ENCODE results near the gene NDUFB2.
"Not testable (repeated sequence)": the region's sequence is repeated elsewhere in the genome, so short reads cannot be mapped to it uniquely, and the experiment has no call there.

The NDUFB2 gene

DNA sequence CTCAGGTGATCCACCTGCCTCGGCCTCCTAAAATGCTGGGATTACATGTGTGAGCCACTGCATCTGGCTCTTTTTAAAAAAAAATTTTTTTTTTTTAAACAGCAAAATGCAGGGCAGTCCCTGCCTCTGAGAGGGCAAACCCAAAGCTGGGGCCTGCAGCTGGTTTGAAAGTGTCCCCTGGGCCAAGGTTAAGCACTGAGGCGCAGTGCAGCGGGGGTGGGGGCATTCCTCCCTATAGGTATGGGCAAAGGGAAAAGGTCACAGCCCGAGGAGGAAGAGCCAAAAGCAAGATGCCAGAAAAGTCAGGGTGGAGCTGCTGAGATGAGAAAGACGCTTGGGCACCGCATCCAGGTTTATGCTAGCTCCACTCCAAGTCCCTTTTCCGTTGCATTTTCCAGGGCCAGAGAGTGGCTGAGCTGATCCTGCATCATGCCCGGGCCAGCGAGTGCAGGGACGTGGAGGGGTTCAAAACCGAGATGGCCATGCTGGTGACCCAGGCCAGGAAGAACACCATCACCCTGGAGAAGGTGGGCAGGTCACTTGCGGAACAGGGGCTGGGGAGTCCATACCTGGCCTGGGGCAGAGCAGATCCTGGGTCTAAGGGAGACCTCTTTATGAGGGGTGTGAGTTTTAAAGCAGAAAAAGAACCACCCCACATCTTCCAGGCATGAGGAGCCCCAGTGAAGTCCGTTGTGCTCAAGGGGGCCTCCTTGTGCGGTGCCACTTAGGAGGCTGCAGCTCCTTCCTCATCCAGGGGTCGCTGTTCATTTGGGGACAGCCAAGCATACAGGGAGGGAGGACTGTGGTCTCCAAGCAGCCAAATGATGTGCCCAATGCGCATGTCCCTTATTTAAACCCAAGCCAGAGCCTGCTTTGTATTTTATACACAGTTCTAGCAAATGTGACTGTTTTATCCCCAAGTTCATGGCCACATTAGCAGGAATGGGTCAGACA is 7.0 kb upstream of the NDUFB2 start:
- no peak for DNase-seq (ENCODE audit: low read depth in 2 of 2)

DNA sequence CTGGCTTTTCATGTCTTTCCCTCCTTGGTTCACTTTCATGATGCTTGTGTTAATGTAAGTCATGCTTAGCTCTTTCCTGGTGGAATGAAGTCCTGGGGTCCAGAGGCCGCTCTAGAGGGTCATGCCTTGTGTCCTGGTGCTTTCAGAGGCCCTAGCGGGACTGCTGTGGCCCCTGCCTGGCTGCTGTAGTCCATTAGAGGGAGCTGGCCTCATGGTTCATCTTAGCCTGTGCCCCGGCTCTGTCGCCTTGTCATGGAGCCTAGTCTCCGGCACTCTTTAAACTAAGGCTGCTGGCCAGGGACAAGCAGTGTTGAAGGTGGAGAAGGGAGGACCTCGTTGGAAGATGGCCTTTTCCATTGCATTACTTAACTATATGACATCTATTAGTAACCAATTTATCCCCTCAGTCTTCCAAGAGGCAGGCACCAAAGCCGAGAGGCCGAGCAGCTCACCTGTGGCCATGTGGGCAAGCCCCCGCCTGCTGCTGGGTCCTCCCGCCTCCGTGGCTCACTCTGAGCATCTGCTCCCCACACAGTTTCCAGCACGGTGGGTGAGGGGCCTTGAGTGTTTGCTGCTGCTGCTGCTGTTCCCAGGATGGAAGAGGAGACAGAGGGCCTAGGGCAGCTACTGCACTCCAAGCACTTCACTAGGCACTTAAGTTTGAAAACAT is 5.0 kb upstream of the NDUFB2 start:
- DNase-seq (ENCODE audit: low read depth in 2 of 2): no peak

DNA sequence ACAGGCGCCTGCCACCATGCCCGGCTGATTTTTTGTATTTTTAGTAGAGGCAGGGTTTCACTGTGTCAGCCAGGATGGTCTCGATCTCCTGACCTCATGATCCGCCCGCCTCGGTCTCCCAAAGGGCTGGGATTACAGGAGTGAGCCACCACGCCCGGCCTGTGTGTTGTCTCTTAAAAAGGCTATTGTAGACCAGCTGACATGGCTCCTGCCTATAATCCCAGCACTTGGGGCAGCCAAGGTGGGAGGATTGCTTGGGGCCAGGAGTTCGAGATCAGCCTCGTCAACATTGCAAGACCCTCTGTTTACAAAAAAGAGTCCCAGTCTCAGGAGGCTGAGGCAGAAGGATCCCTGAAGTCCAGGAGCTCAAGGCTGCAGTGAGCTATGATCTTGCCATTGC is 2.7 kb upstream of the NDUFB2 start:
- not testable (repeated sequence) for DNase-seq (ENCODE audit: low read depth in 2 of 2)

DNA sequence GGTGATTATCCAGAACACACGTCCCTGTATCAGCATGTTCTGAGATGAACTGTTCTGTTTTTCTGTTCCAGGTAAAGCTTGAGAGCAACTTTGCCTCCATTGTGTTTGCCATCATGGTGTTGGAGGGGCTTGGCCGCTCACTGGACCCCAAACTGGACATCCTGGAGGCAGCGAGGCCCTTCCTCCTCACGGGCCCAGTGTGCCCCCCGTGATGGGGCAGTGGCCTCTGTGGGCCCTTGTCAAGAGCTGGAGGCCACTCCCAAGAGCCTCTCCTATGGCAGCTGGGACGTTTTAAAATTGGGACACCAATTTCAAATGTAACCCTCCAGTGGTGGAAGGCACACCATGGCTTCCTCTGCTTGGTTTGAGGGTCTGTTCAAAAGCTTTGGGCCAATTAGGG is 1.9 kb upstream of the NDUFB2 start:
- DNase-seq (ENCODE audit: low read depth in 2 of 2): no peak

DNA sequence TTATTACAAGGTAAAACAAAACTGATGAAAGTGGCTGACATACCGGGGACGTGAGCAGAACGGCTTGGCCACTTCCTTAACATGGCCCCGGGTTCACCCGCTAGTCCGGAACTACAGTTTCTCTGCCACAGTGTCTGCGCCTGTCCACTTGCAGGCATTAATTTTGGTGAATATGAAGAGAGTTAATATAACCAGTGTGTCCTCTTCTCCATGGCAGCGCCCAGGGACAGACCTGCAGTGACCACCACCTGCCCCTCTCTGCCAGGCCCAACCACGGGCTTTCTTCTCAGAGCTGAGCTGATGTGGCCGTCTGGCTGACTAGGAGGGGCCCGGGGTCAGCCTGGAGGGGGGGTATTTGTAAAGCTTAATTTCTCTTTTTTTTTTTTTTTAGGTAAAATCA is 1.1 kb upstream of the NDUFB2 start:
- DNase-seq (ENCODE audit: low read depth in 2 of 2): no peak

DNA sequence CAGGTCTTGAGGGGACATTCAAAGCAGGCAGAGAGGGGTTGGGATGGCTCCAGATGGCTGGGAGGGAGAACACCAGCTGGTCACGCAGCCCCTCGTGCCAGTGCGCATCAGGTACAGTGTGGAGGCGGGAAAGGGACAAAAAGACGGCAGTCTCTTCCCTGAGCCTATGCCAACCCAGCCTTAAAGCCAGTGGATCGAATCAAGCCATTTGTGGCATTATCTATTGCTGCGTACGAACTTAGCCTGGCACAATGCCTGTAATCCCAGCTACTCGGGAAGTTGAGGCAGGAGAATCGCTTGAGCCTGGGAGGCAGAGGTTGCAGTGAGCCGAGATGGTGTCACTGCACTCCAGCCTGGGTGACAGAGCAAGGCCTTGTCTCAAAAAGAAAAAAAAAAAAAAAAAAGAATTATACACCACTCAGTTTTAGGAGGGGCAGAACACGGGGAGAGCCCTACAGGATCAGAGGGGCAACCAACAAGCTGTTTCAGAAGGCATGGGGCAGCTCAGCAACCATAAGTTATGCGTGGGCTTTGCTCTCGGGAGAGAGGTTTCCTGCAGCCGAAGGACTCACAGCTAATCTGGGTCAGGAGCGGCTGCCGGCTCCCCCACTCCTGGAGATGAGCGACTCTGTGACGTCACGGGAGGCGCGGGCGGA is 356 bp upstream of the NDUFB2 start:
- DNase-seq (ENCODE audit: low read depth in 2 of 2): peak; percentile 90 to 92

DNA sequence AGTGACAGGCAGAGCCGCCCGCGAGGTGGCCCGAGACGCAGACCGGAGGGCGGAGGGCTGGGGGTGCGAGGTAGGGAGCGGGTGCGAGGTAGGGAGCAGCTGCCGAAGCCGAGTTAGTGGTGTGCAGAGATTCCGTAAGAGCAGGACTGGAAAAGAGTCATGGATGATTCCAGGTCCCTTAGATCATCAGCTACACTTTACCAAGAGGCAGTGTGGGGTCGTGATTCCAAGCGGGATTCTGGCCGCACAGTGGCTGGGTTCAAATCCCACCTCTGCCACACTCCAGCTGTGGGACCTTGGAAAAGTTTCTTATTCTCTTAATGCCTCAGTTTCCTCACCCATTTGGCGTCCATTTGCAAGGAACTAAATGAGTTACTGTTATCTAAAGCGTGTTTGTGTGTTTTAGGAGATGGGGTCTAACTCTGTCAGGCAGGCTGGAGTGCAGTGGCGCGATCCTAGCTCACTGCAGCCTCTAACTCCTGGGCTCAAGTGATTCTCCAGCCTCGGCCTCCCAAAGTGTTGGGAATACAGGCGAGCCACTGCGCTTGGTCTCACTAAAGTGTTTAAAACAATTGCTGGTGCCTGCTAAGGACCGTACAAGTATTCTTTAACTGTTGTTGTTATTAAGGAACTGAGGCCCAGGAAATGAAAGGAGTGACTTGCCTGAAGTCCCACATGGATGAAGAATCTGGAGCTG is 1.1 kb downstream of the NDUFB2 start:
- no peak for DNase-seq (ENCODE audit: low read depth in 2 of 2)

DNA sequence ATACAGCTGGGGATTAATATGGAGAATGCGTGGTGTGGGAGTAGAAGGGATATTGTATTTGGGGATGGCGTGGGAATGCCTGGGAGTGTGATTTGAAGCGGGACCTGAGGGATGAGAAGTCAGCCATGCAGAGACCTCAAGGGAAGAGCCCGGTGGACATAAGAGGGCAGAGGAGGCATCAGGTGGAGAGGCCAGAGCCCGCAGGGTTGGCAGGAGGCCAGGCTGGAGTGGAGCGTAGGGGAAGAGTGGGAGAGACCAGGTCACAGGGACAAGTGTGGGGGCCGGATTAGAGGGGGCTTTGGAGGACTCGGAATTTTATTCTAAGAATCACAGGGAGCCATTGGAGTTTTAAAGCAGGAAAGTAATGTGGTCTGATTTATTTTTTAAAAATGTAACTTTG is 2.0 kb downstream of the NDUFB2 start:
- DNase-seq (ENCODE audit: low read depth in 2 of 2): no peak

DNA sequence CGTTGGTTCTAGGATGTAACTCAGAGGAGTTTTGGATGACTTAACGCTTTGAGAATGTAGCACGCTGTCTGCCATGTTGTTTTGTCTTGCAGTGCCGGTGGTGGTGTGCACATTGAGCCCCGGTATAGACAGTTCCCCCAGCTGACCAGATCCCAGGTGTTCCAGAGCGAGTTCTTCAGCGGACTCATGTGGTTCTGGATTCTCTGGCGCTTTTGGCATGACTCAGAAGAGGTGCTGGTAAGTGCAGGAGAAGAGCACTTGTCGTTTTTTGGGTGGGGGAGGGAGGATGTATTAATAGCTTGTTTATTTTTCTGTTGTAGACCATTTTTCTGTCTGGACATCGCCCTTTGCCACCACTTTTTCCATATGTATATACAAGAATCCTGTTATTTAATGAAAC is 6.3 kb downstream of the NDUFB2 start:
- no peak for DNase-seq (ENCODE audit: low read depth in 2 of 2)

DNA sequence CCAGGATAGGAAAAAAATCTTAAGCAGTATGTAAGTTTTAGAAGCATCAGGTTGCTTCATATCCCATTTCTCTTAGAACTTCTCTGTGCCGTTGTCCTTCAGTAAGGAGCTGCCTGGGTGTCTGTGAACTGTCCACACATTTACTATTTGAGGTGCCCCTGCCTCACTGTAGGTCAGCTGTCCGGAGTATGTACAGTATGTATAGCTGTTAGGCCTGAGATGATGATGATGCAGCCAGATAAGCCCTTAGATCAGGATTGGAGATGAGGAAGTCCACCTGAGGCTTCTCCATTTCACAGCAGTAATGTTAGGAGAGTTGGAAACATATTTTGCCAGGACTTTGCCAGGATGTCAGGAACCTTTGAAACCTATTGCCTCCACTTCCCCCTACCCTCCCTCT is 7.7 kb downstream of the NDUFB2 start:
- DNase-seq (ENCODE audit: low read depth in 2 of 2): no peak

DNA sequence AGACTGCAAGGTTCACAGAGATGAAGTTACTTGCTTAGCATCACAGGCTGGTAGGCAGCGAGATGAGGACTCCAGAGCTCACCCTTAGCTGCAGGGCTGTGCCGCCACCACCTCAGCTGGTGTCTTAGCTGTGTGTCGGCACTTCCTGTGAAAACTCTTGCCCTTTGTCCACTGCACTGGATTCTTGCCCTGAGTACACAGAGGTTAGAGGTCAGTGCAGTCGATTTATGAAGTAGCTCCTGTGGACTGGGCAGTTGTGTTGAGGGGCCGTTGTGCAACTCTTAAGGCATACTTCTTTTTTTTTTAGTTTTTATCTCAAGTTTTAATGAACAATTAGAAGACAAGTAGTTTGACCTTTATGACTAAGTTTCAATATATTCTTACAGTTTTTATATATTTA is 10.6 kb downstream of the NDUFB2 start:
- no peak for DNase-seq (ENCODE audit: low read depth in 2 of 2)

DNA sequence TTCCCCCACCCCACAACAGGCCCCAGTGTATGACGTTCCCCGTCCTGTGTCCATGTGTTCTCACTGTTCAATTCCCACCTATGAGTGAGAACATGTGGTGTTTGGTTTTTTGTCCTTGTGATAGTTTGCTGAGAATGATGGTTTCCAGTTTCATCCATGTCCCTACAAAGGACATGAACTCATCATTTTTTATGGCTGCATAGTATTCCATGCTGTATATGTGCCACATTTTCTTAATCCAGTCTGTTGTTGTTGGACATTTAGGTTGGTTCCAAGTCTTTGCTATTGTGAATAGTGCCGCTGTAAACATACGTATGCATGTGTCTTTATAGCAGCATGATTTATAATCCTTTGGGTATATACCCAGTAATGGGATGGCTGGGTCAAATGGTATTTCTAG is 12.3 kb downstream of the NDUFB2 start:
- DNase-seq (ENCODE audit: low read depth in 2 of 2): not testable (repeated sequence)

DNA sequence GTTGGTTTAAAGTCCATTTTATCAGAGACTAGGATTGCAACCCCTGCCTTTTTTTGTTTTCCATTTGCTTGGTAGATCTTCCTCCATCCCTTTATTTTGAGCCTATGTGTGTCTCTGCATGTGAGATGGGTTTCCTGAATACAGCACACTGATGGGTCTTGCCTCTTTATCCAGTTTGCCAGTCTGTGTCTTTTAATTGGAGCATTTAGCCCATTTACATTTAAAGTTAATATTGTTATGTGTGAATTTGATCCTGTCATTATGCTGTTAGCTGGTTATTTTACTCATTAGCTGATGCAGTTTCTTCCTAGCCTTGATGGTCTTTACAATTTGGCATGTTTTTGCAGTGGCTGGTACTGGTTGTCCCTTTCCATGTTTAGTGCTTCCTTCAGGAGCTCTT is 15.9 kb downstream of the NDUFB2 start:
- not testable (repeated sequence) for DNase-seq (ENCODE audit: low read depth in 2 of 2)

DNA sequence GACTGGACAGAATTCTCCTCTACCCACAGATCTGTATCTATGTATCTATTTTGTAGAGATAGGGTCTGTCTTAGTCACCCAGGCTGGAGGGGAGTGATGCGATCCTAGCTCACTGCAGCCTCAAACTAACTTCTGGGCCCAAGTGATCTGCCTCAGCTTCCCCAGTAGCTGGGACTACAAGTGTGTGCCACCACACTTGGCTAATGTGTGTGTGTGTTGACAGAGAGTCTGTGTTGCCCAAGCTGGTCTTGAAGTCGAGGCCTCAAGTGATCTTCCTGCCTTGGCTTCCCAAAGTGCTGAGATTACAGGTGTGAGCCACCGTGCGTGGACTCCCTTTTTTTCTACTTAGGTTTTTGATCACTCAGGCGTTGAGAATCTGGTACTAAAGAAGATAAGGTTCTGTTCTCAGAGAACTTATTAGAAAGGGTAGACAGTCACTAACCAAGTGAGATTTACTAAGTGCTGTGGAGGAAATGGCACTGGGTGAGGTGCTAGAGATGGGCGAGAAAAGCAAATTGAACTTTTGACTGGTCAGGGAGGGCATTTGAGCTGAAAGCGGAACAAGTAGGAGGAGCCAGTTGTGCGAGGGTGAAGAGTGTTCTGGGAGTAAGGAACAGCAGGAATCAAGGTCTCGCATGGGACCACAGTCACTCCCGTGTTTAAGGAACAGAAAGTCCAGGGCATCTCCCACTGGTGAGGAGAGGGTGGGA is 18.0 kb downstream of the NDUFB2 start:
- DNase-seq (ENCODE audit: low read depth in 2 of 2): no peak

DNA sequence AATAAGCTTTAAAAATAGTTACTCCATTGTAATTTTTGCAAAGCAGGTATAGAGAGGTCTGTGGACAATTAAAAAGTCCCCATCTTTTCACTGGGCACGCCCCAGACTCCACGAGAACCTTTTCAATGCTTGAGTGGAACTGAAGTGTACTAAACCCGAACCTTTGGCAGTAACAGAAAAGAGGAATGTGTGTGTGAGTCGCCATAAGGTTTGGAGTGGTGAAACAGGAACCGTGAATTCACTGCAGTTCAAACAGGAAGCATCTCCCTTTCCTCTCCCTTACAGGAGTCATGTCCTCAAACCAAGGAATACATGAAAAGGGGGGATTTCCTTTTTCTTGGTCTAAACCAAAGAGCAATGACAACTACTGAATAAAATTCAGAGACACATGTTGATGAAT is 23.2 kb downstream of the NDUFB2 start:
- no peak for DNase-seq (ENCODE audit: low read depth in 2 of 2)

DNA sequence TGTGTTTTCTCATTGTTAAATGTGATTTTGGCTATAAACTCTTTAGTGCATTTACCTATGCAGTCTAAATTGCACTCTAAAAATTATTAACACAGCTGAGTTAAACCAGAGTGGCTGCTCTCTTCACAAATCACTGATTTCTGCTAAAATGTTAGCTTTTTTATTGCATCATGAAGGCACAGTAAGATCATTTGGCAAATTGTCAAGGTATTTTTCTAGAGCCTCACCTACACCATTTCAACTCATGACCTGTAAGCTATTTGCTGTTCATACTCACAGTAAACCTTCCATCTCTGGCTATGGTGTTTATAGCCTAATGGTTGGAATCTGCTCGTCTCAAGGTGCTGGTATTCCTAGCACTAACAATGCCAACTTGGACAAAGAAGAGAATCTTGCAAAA is 25.7 kb downstream of the NDUFB2 start:
- DNase-seq (ENCODE audit: low read depth in 2 of 2): no peak

DNA sequence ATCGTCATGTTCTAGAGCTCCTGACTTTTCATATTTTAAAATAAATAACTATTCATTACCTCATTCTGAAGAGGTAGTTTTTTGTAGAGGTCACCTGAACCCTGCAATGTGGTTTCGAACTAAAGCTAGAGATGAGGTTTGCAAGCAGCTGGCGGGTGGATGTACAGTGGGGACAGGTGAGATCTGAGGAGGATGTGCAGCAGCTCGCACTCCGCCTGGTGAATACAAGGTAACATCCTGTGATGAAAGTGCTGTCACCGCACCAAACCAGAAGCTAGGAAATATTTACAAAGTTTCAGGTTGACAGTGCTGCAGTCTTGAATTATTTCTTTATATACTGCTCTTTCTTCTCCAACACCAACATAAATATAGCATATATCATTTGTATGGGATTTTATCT is 26.5 kb downstream of the NDUFB2 start:
- DNase-seq (ENCODE audit: low read depth in 2 of 2): no peak

DNA sequence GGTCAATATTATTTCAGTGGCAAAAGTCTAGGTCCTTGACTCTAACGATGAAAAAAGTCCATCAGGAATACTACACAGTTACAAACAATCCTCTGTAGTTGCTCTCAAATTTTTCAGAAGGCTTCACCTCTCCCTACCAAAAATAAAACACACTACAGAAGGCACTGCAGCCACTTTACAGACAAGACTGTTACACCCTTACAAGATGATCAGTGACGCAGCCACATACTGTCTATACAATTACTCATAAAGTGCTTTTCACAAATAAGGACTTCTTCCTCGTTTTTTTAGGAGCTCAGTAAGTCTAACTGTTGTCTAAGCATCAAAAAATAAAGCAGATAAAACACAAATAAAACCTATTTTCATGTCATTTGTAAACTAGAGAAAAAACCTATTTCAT is 27.1 kb downstream of the NDUFB2 start:
- DNase-seq (ENCODE audit: low read depth in 2 of 2): no peak

DNA sequence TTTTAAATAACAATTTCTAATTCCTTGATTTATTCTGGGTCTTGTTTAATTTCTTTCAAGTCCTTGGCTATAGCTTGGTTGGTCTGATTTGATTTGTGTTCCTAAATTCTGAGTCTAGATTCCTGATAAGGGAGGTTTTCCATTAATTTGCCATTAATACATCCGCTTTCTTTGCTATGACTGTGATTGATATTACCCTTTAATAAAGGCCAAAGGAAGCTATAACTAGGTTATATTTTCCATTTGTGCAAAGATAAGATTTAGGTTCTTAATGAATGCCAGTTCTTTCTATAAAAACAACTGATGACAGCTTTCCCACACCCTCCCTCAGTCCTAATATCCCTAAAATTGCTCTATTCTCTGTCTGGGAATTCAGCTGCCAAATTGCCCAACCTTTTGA is 28.2 kb downstream of the NDUFB2 start:
- DNase-seq (ENCODE audit: low read depth in 2 of 2): no peak

DNA sequence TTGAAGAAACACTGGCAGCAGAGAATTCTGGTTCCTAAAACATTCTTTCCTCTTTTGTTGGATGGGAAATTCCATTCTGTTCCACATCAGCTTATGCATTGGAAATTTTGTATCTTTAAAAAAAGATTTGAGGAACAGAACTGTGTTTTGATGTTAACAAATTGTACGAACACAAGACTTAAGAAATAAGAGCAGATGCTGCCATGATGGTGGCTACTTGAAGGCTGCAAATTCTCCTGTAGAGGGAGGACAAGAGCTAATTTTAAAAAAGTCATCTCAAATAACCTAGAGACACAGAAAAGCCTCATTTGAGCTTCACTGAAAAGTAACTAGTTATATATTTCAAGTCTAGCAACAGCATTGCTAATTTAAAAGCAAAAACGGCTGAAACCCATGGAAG is 29.8 kb downstream of the NDUFB2 start:
- DNase-seq (ENCODE audit: low read depth in 2 of 2): no peak

DNA sequence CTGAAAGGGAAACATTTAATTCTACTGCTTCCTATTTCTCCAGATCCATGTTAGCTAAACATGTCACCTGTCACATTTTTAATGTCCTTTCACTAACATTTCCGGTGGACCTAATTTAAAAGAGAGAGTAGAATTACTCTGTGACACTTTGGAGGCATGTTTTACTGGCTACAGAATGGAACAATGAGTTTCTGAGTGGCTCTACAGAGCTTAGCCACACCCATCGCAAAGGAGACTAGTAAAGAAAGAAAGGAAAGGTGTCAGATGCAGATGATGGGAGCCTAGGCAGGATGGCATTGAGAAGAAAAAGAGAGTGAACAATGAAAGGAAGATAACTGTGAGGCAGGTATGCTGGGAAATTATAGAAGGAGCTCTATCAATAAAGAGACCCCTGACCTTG is 35.9 kb downstream of the NDUFB2 start:
- DNase-seq (ENCODE audit: low read depth in 2 of 2): no peak

DNA sequence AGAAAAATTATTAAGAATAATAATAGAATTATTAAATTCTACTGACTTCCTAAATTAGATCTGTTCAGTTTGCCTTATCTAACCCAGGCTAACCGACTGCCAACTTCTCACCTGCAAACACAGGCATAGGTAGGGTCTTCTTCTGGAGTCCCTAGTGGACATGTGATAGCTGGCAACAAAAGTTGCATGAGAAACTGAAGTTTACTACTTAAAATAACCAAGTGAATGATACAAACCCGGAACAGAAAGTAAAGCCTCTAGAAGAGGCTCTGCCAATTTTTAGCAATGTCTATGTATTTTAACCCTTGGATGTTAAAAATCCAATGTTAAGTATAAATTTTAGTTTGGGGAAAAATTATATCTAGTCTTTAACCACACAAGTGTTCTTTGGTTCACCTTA is 37.6 kb downstream of the NDUFB2 start:
- no peak for DNase-seq (ENCODE audit: low read depth in 2 of 2)
